Mesendoderm (in vitro differentiated cells): ENCODE data around the gene URI1. TPM values are rescaled to one million over a fixed set of nuclear protein-coding genes. Genes with fewer than 3 reads are reported as not detected.

Experiments
- DNase-seq: peaks from one replicate; pipeline ENCODE4 v3.0.0; 2013
- H2AK5ac ChIP-seq: 2 replicates; pipeline ENCODE4 v1.6.1; 2013; ENCODE audit warnings: low read length, inconsistent platforms
- H2BK120ac ChIP-seq: 2 replicates; pipeline ENCODE4 v1.6.1; 2013; ENCODE audit warnings: low read depth, mild to moderate bottlenecking, low read length, moderate library complexity, mixed read lengths
- H2BK15ac ChIP-seq: replicated peaks from 2 replicates; pipeline ENCODE4 v1.6.1; 2013; ENCODE audit warnings: low read depth, mild to moderate bottlenecking, moderate library complexity
- H2BK5ac ChIP-seq: 2 replicates; pipeline ENCODE4 v1.6.1; 2013; ENCODE audit warnings: low read length, inconsistent platforms
- H3K18ac ChIP-seq: 2 replicates; pipeline ENCODE4 v1.6.1; 2013; ENCODE audit warnings: mild to moderate bottlenecking, low read length, mixed read lengths
- H3K23ac ChIP-seq: one replicate; pipeline ENCODE4 v1.6.1; 2013; ENCODE audit warnings: low read length
- H3K27ac ChIP-seq: 2 replicates; pipeline ENCODE4 v1.5.1; 2013; ENCODE audit warnings: low read depth, mild to moderate bottlenecking, inconsistent platforms, low read length, moderate library complexity
- H3K27me3 ChIP-seq: 2 replicates; pipeline ENCODE4 v1.6.1; 2013; ENCODE audit warnings: low read length, control low read depth, mild to moderate bottlenecking, inconsistent platforms; ENCODE audit not compliant: insufficient read depth, poor library complexity
- H3K36me3 ChIP-seq: 2 replicates; pipeline ENCODE4 v1.6.1; 2013; ENCODE audit warnings: low read length, inconsistent platforms; ENCODE audit not compliant: control insufficient read depth, insufficient read depth
- H3K4ac ChIP-seq: one replicate; pipeline ENCODE4 v1.6.1; 2013; ENCODE audit warnings: low read depth, mild to moderate bottlenecking, low read length, moderate library complexity
- H3K4me1 ChIP-seq: 2 replicates; pipeline ENCODE4 v1.6.1; 2013; ENCODE audit warnings: low read depth, low read length, inconsistent platforms; ENCODE audit not compliant: control insufficient read depth
- H3K4me2 ChIP-seq: 2 replicates; pipeline ENCODE4 v1.6.1; 2013; ENCODE audit warnings: low read length
- H3K4me3 ChIP-seq: 2 replicates; pipeline ENCODE4 v1.5.1; 2013; ENCODE audit warnings: mild to moderate bottlenecking, low read length
- H3K56ac ChIP-seq: one replicate; pipeline ENCODE4 v1.6.1; 2013; ENCODE audit warnings: low read length
- H3K79me1 ChIP-seq: 2 replicates; pipeline ENCODE4 v1.6.1; 2013; ENCODE audit warnings: low read length, inconsistent platforms
- H3K79me2 ChIP-seq: 2 replicates; pipeline ENCODE4 v1.6.1; 2013; ENCODE audit warnings: mild to moderate bottlenecking, low read length; ENCODE audit not compliant: control insufficient read depth, insufficient read depth
- H3K9ac ChIP-seq: 2 replicates; pipeline ENCODE4 v1.6.1; 2013; ENCODE audit warnings: low read length, inconsistent platforms
- H4K5ac ChIP-seq: one replicate; pipeline ENCODE4 v1.6.1; 2013; ENCODE audit warnings: low read length
- H4K8ac ChIP-seq: one replicate; pipeline ENCODE4 v1.6.1; 2013; ENCODE audit warnings: low read depth, mild to moderate bottlenecking, control low read depth, low read length, moderate library complexity
- WGBS: extraction: QIAGEN DNeasy Blood & Tissue Kit; methylation state at CpG from one replicate; pipeline ENCODE4 v1.1.7; 2013; ENCODE audit warnings: low lambda C conversion rate, missing lambda C conversion rate; ENCODE audit not compliant: insufficient coverage; ENCODE audit errors: extremely low coverage; 5-methylcytosine and 5-hydroxymethylcytosine counted together
- polyA plus RNA-seq, 2 experiments: library from polyadenylated mRNA; stranded (reverse); fragments of 200-250 nt; gene quantifications; one replicate each; pipeline ENCODE4 v1.2.3, GENCODE V29; 2013

Gene URI1, protein sequence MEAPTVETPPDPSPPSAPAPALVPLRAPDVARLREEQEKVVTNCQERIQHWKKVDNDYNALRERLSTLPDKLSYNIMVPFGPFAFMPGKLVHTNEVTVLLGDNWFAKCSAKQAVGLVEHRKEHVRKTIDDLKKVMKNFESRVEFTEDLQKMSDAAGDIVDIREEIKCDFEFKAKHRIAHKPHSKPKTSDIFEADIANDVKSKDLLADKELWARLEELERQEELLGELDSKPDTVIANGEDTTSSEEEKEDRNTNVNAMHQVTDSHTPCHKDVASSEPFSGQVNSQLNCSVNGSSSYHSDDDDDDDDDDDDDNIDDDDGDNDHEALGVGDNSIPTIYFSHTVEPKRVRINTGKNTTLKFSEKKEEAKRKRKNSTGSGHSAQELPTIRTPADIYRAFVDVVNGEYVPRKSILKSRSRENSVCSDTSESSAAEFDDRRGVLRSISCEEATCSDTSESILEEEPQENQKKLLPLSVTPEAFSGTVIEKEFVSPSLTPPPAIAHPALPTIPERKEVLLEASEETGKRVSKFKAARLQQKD
- polyA plus RNA-seq (2013, experiment 1 of 2) = 50.9 TPM
- 50.8 TPM for polyA plus RNA-seq (2013, experiment 2 of 2)

DNA sequence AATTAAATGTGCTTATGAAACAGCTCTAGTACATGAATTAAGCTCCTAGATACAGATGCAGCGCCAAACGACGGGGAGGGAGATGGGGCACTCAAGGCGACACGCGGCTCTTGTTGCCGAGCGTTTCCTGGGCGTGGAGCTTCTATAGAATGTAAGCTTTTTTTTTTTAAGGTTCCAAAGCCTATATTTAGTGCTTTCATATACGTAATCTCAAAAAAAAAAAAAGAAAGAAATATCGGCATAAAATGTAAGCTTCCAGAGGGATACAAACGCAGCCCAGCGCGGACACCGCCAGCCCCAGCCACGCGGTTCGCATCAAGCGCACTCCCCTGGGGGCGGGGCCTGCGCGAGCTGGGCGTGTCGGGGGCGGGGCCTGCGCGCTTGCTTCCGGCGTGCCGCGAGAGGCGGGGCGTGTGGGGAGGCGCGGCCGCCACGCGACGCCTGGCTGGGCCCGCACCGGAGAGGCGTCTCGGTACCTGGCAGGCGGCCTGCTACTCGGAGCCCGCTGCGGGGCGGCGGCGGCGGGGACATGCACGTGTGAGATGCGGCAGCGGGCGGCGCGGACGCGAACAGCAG is at the start of gene URI1:
URI1 (plus strand) TSS at position 412 of the 576 bp plus-strand sequence. CDS start 309 bp downstream, outside the sequence.
- Histone ChIP-seq H3K9ac (peak within 1 kb of the TSS; percentile 78), H2BK120ac (no peak within 1 kb of the TSS), H3K27ac (peak within 1 kb of the TSS; percentile 35), H3K4me3 (peak within 1 kb of the TSS; percentile 61), H3K56ac (peak within 1 kb of the TSS; percentile 93), H2BK5ac (no peak within 1 kb of the TSS), H3K4ac (peak within 1 kb of the TSS; percentile 78), H4K5ac (no peak within 1 kb of the TSS), H3K36me3 (no peaks in the 10 kb centered on the region), H2AK5ac (no peak within 1 kb of the TSS), H3K79me2 (peaks cover 31% of the 10 kb centered on the region), H3K27me3 (no peaks in the 10 kb centered on the region), H3K4me2 (peak within 1 kb of the TSS; percentile 73), H2BK15ac (no peak within 1 kb of the TSS), H3K4me1 (no peaks in the 10 kb centered on the region), H4K8ac (no peak within 1 kb of the TSS), H3K79me1 (peaks cover 2% of the 10 kb centered on the region), H3K18ac (peak within 1 kb of the TSS; percentile 91), H3K23ac (no peak within 1 kb of the TSS)
- no CpG with 5 or more reads among the region's 59 CpGs for WGBS
- DNase-seq = peak; percentile 90

- no peak overlapping the region for H2BK120ac ChIP-seq
- H2BK5ac ChIP-seq = no peak overlapping the region
- H3K79me2 ChIP-seq = no peaks in the 10 kb centered on the region
- no peaks in the 10 kb centered on the region for H3K36me3 ChIP-seq
- no peak for DNase-seq
- H3K4me2 ChIP-seq = no peak overlapping the region
- whole genome bisulfite sequencing = no CpG with 5 or more reads among the region's 11 CpGs
- no peak overlapping the region for H3K4ac ChIP-seq
- H3K27me3 ChIP-seq = no peaks in the 10 kb centered on the region
- no peak overlapping the region for H4K8ac ChIP-seq
- no peak overlapping the region for H2BK15ac ChIP-seq
- no peak overlapping the region for H3K9ac ChIP-seq
- H3K4me1 ChIP-seq = no peaks in the 10 kb centered on the region
- no peak overlapping the region for H3K4me3 ChIP-seq
- no peak overlapping the region for H3K56ac ChIP-seq
- H3K18ac ChIP-seq = no peak overlapping the region
- no peaks in the 10 kb centered on the region for H3K79me1 ChIP-seq
- H4K5ac ChIP-seq = no peak overlapping the region
- no peak overlapping the region for H3K23ac ChIP-seq
- H3K27ac ChIP-seq = no peak overlapping the region
- no peak overlapping the region for H2AK5ac ChIP-seq
Observed at GRCh38 chr19:29893606-29894284, 48.3 kb upstream of the URI1 start.

DNA sequence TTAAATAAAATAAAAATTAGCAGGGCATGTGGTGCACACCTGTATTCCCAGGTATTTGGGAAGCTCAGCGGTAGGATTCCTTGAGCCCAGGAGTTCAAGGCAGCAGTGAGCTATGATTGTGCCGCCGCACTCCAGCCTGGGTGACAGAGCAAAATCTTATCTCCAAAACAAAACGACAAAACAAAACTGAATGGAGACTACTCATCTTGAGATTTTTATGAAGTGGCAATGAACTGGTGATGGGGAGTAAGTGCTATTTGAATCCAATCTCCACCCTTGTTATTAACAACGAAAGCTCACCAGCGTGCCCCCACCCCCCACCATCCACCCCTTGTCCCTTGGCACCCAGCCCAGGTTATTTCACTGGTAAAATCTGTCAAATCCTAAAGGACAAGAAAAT is 45.2 kb upstream of the URI1 start:
- H2BK5ac ChIP-seq = no peak overlapping the region
- no peak overlapping the region for H3K23ac ChIP-seq
- H4K8ac ChIP-seq = no peak overlapping the region
- no peaks in the 10 kb centered on the region for H3K27me3 ChIP-seq
- H3K79me1 ChIP-seq = no peaks in the 10 kb centered on the region
- H3K9ac ChIP-seq = no peak overlapping the region
- H2BK15ac ChIP-seq = no peak overlapping the region
- no peaks in the 10 kb centered on the region for H3K36me3 ChIP-seq
- H3K4me3 ChIP-seq = no peak overlapping the region
- no peak overlapping the region for H3K4me2 ChIP-seq
- no peaks in the 10 kb centered on the region for H3K4me1 ChIP-seq
- no peak overlapping the region for H3K18ac ChIP-seq
- H2BK120ac ChIP-seq = no peak overlapping the region
- H3K27ac ChIP-seq = no peak overlapping the region
- no peaks in the 10 kb centered on the region for H3K79me2 ChIP-seq
- H4K5ac ChIP-seq = no peak overlapping the region
- no CpG with 5 or more reads among the region's 6 CpGs for WGBS
- no peak overlapping the region for H3K4ac ChIP-seq
- DNase-seq = no peak
- no peak overlapping the region for H2AK5ac ChIP-seq
- no peak overlapping the region for H3K56ac ChIP-seq

DNA sequence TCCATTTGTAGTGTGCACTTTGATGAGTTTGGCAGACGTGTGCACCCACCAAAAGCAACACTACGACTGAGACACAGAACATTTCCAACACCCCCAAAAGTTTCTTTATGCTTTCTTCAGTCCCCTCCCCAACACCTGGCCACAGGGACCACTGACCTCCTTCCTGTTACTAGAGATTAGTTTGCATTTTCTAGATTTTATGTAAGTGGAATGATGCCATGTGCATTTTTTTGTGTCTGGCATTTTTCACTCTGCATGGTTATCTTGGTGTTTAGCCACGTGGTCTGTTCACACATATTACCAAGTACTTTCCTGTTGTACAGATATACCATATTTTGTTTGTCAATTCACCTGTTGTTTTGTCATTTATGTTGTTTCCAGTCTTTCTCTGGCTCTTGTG is 44.6 kb upstream of the URI1 start:
- Histone ChIP-seq H4K8ac (no peak overlapping the region), H3K79me1 (no peaks in the 10 kb centered on the region), H3K18ac (no peak overlapping the region), H3K4me1 (no peaks in the 10 kb centered on the region), H3K79me2 (no peaks in the 10 kb centered on the region), H2BK15ac (no peak overlapping the region), H3K56ac (no peak overlapping the region), H2BK5ac (no peak overlapping the region), H3K4me3 (no peak overlapping the region), H4K5ac (no peak overlapping the region), H3K4ac (no peak overlapping the region), H3K27me3 (no peaks in the 10 kb centered on the region), H3K9ac (no peak overlapping the region), H3K36me3 (no peaks in the 10 kb centered on the region), H2BK120ac (no peak overlapping the region), H3K23ac (no peak overlapping the region), H3K4me2 (no peak overlapping the region), H3K27ac (no peak overlapping the region), H2AK5ac (no peak overlapping the region)
- DNase-seq = no peak
- no CpG with 5 or more reads among the region's 3 CpGs for WGBS

DNA sequence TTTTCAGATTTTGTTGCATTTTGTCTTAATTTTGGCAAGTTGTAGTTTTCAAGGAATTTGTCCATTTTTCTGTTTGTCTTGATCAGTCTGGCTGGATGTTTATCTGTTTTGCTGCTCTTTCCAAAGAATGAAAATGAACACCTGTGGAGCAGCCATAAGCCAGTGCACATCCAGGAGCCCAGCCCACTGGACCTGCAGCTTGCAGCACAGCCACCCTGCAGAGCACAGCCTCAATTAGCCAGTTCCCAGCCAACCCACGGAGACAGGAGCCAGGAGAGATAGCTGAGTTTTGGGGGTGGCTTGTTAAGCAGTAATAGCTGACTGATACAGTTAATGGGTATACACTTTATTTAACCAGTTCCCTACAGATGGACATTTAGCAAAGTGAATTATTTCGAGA is 38.0 kb upstream of the URI1 start:
- H3K56ac ChIP-seq = no peak overlapping the region
- H3K4me1 ChIP-seq = no peaks in the 10 kb centered on the region
- H3K79me2 ChIP-seq = no peaks in the 10 kb centered on the region
- no peak overlapping the region for H3K4me3 ChIP-seq
- no peak overlapping the region for H3K23ac ChIP-seq
- no peaks in the 10 kb centered on the region for H3K79me1 ChIP-seq
- H3K36me3 ChIP-seq = no peaks in the 10 kb centered on the region
- H3K27ac ChIP-seq = no peak overlapping the region
- no peaks in the 10 kb centered on the region for H3K27me3 ChIP-seq
- no peak overlapping the region for H2BK120ac ChIP-seq
- no peak overlapping the region for H2BK15ac ChIP-seq
- H3K18ac ChIP-seq = no peak overlapping the region
- no peak overlapping the region for H2BK5ac ChIP-seq
- no CpG with 5 or more reads among the region's 2 CpGs for WGBS
- H3K4me2 ChIP-seq = no peak overlapping the region
- no peak overlapping the region for H4K5ac ChIP-seq
- no peak overlapping the region for H2AK5ac ChIP-seq
- no peak for DNase-seq
- no peak overlapping the region for H4K8ac ChIP-seq
- H3K9ac ChIP-seq = no peak overlapping the region
- no peak overlapping the region for H3K4ac ChIP-seq
